Large intestine (tissue), 3 donors: ENCODE results near the gene LRP1. TPM values are rescaled to one million over a fixed set of nuclear protein-coding genes. Genes with fewer than 3 reads are reported as not detected.

Source experiments
- DNase-seq, 2 donors: peaks; one replicate each; pipeline versions ENCODE4 v3.0.0 to v3.0.0-alpha.2; 2013
- H3K27ac ChIP-seq: one replicate; pipeline ENCODE4 v1.5.1; 2013; ENCODE audit warnings: low read length
- H3K27me3 ChIP-seq: 2 replicates; pipeline ENCODE4 v1.6.1; 2013; ENCODE audit warnings: low read length; ENCODE audit not compliant: control insufficient read depth, insufficient read depth
- H3K36me3 ChIP-seq: 2 replicates; pipeline ENCODE4 v1.6.1; 2013; ENCODE audit warnings: low read length; ENCODE audit not compliant: control insufficient read depth, insufficient read depth
- H3K4me1 ChIP-seq: one replicate; pipeline ENCODE4 v1.6.1; 2013; ENCODE audit warnings: low read length; ENCODE audit not compliant: control insufficient read depth, insufficient read depth
- H3K4me3 ChIP-seq: one replicate; pipeline ENCODE4 v1.5.1; 2013; ENCODE audit warnings: low read length
- H3K9me3 ChIP-seq: one replicate; pipeline ENCODE4 v1.6.1; 2013; ENCODE audit warnings: mild to moderate bottlenecking, low read depth, low read length, moderate library complexity; ENCODE audit not compliant: control insufficient read depth
- whole genome bisulfite sequencing: methylation state at CpG from one replicate; pipeline ENCODE4 v1.1.5; 2013; ENCODE audit warnings: low lambda C conversion rate; ENCODE audit not compliant: insufficient coverage; 5-methylcytosine and 5-hydroxymethylcytosine counted together
- polyA plus RNA-seq: library from polyadenylated mRNA; unstranded; fragments of 120-200 nt; gene quantifications from one replicate; pipeline ENCODE4 v1.2.1, GENCODE V29; 2013

The LRP1 gene
- polyA plus RNA-seq, 1 donor, result 100 TPM

- peaks cover 15% of the 10 kb centered on the region for H3K4me1 ChIP-seq
These were observed 33.8 kb upstream of the LRP1 start for GRCh38 chr12:57094208-57095160.

GRCh38 chr12:57095440-57095839 lies 32.8 kb upstream of the LRP1 start:
- WGBS, result no CpG with 5 or more reads among the region's 3 CpGs
- Histone ChIP-seq H3K9me3 (no peaks in the 10 kb centered on the region), H3K4me1 (peaks cover 17% of the 10 kb centered on the region), H3K27ac (no peak overlapping the region), H3K27me3 (no peaks in the 10 kb centered on the region), H3K4me3 (no peak overlapping the region), H3K36me3 (peaks cover 89% of the 10 kb centered on the region)
- DNase-seq, result no peak

More at GRCh38 chr12:57094208-57095160, 33.8 kb upstream of the LRP1 start:
- WGBS, result no CpG with 5 or more reads among the region's 15 CpGs
- no peaks in the 10 kb centered on the region for H3K9me3 ChIP-seq
- peaks cover 81% of the 10 kb centered on the region for H3K36me3 ChIP-seq
- no peak overlapping the region for H3K27ac ChIP-seq
- no peaks in the 10 kb centered on the region for H3K27me3 ChIP-seq
- no peak overlapping the region for H3K4me3 ChIP-seq
- no peak for DNase-seq

- no peaks in the 10 kb centered on the region for H3K27me3 ChIP-seq
- peaks cover 86% of the 10 kb centered on the region for H3K36me3 ChIP-seq
- peak in 1 of 2 donors; percentile 26 for DNase-seq
- no peak overlapping the region for H3K27ac ChIP-seq
- H3K4me3 ChIP-seq, result no peak overlapping the region
- no peaks in the 10 kb centered on the region for H3K9me3 ChIP-seq
- WGBS, result no CpG with 5 or more reads among the region's 6 CpGs
- H3K4me1 ChIP-seq, result peaks cover 10% of the 10 kb centered on the region
These were observed 32.1 kb upstream of the LRP1 start for GRCh38 chr12:57096099-57096572.

GRCh38 chr12:57096748-57097553 lies 31.3 kb upstream of the LRP1 start:
- Histone ChIP-seq H3K4me1 (peaks cover 7% of the 10 kb centered on the region), H3K27ac (no peak overlapping the region)

GRCh38 chr12:57097554-57097835 lies 30.8 kb upstream of the LRP1 start:
- H3K4me3 ChIP-seq, result no peak overlapping the region
- H3K27ac ChIP-seq, result no peak overlapping the region
- H3K27me3 ChIP-seq, result no peaks in the 10 kb centered on the region
- H3K36me3 ChIP-seq, result peaks cover 77% of the 10 kb centered on the region
- peaks cover 12% of the 10 kb centered on the region for H3K4me1 ChIP-seq
- H3K9me3 ChIP-seq, result no peaks in the 10 kb centered on the region
- no peak for DNase-seq
- WGBS, result no CpG with 5 or more reads among the region's 8 CpGs

More at GRCh38 chr12:57096748-57097553, 31.3 kb upstream of the LRP1 start:
- no CpG with 5 or more reads among the region's 8 CpGs for WGBS
- no peak overlapping the region for H3K4me3 ChIP-seq
- H3K36me3 ChIP-seq, result peaks cover 79% of the 10 kb centered on the region
- no peaks in the 10 kb centered on the region for H3K27me3 ChIP-seq
- H3K9me3 ChIP-seq, result no peaks in the 10 kb centered on the region
- no peak for DNase-seq

- Histone ChIP-seq H3K27ac (no peak overlapping the region), H3K4me1 (peaks cover 15% of the 10 kb centered on the region), H3K9me3 (no peaks in the 10 kb centered on the region), H3K4me3 (no peak overlapping the region), H3K27me3 (no peaks in the 10 kb centered on the region), H3K36me3 (peaks cover 71% of the 10 kb centered on the region)
- no peak for DNase-seq
- WGBS, result no CpG with 5 or more reads among the region's 1 CpG
These were observed 29.7 kb upstream of the LRP1 start for GRCh38 chr12:57098546-57098945.

GRCh38 chr12:57099047-57099714 lies 29.1 kb upstream of the LRP1 start:
- Histone ChIP-seq H3K27ac (no peak overlapping the region), H3K36me3 (peaks cover 73% of the 10 kb centered on the region), H3K27me3 (no peaks in the 10 kb centered on the region), H3K4me3 (no peak overlapping the region), H3K4me1 (peaks cover 13% of the 10 kb centered on the region), H3K9me3 (no peaks in the 10 kb centered on the region)
- DNase-seq, result no peak
- no CpG with 5 or more reads among the region's 11 CpGs for WGBS

GRCh38 chr12:57099766-57100165 lies 28.5 kb upstream of the LRP1 start:
- Histone ChIP-seq H3K27ac (no peak overlapping the region), H3K4me3 (no peak overlapping the region), H3K36me3 (peaks cover 73% of the 10 kb centered on the region), H3K9me3 (no peaks in the 10 kb centered on the region), H3K27me3 (no peaks in the 10 kb centered on the region), H3K4me1 (peaks cover 13% of the 10 kb centered on the region)
- no peak for DNase-seq
- no CpG with 5 or more reads among the region's 12 CpGs for WGBS

GRCh38 chr12:57101892-57102695 lies 26.2 kb upstream of the LRP1 start:
- Histone ChIP-seq H3K4me1 (peaks cover 13% of the 10 kb centered on the region), H3K4me3 (no peak overlapping the region), H3K27me3 (no peaks in the 10 kb centered on the region), H3K9me3 (no peaks in the 10 kb centered on the region), H3K27ac (peak overlapping the region; percentile 96), H3K36me3 (peaks cover 73% of the 10 kb centered on the region)
- WGBS, result no CpG with 5 or more reads among the region's 15 CpGs
- peak; percentile 82 to 91 for DNase-seq
